ENCODE measurements around the gene RAB30. TPM values are rescaled to one million over a fixed set of nuclear protein-coding genes. Genes with fewer than 3 reads are reported as not detected.
A peak's percentile ranks its signal among the peaks of the same experiment; 100 is the strongest.
"Not testable (repeated sequence)": the region's sequence is repeated elsewhere in the genome, so short reads cannot be mapped to it uniquely, and the experiment has no call there.

The RAB30 gene
- polyA plus RNA-seq, 3 donors = 0.11 to 0.67 (median 0.54) TPM

- H3K4me2 ChIP-seq (replicated peaks; ENCODE audit: extremely low read depth, low read length, poor library complexity, severe bottlenecking) = no peak overlapping the region
- H3K27ac ChIP-seq (ENCODE audit: low read depth in 1 of 2, low read length in 2 of 2) = no peak overlapping the region
- Mint-ChIP-seq H3K4me1 (no peaks in the 10 kb centered on the region), H3K36me3 (no peaks in the 10 kb centered on the region), H3K9me3 (peaks cover 0 to 6% (median 4%) of the 10 kb centered on the region in 7 donors), H3K27me3 (ENCODE audit: low read depth in 3 of 3) (peaks cover 0 to 6% (median 2%) of the 10 kb centered on the region in 3 donors), H3K27ac (peak overlapping the region in 1 of 7 donors; percentile 32), H3K4me3 (no peak overlapping the region)
- no peaks in the 10 kb centered on the region for H3K9me3 ChIP-seq (replicated peaks in 1 of 2; ENCODE audit: control insufficient read depth in 1 of 2, insufficient read depth in 1 of 2, low read length in 2 of 2)
- no peak for TF ChIP-seq CTCF (IDR thresholded peaks at IDR 0.05)
- H3K36me3 ChIP-seq (replicated peaks in 1 of 2; ENCODE audit: control insufficient read depth in 1 of 2, insufficient read depth in 2 of 2, low read length in 2 of 2) = no peaks in the 10 kb centered on the region
- DNase-seq = no peak
- no peaks in the 10 kb centered on the region for H3K79me2 ChIP-seq (ENCODE audit: insufficient read depth, low read length)
- H3K4me3 ChIP-seq (replicated peaks in 1 of 3; ENCODE audit: low read depth in 2 of 3, low read length in 3 of 3) = no peak overlapping the region
- no peak overlapping the region for H2AFZ ChIP-seq (ENCODE audit: insufficient read depth, low read depth, low read length, poor library complexity, severe bottlenecking)
- no peaks in the 10 kb centered on the region for H3K4me1 ChIP-seq (ENCODE audit: control insufficient read depth in 1 of 2, insufficient read depth in 2 of 2, low read length in 2 of 2)
- no peaks in the 10 kb centered on the region for H4K20me1 ChIP-seq (ENCODE audit: insufficient read depth, low read length)
- 100% methylated on average over 1 of the region's 2 CpGs for WGBS (ENCODE audit: insufficient coverage)
- H3K9ac ChIP-seq (ENCODE audit: insufficient read depth, low read length, poor library complexity, severe bottlenecking) = no peak overlapping the region
- no peaks in the 10 kb centered on the region for H3K27me3 ChIP-seq (ENCODE audit: control insufficient read depth in 2 of 2, insufficient read depth in 2 of 2, low read length in 2 of 2)
- intact Hi-C loops (cut with micrococcal nuclease) = no loop called here
Observed at GRCh38 chr11:82960779-82961143, 110.9 kb downstream of the RAB30 start.

- no peaks in the 10 kb centered on the region for H3K9me3 ChIP-seq (replicated peaks in 1 of 2; ENCODE audit: control insufficient read depth in 1 of 2, insufficient read depth in 1 of 2, low read length in 2 of 2)
- H3K27ac ChIP-seq (ENCODE audit: low read depth in 1 of 2, low read length in 2 of 2) = no peak overlapping the region
- Mint-ChIP-seq H3K4me3 (no peak overlapping the region), H3K27ac (no peak overlapping the region), H3K36me3 (no peaks in the 10 kb centered on the region), H3K9me3 (peaks cover 0 to 10% (median 4%) of the 10 kb centered on the region in 7 donors), H3K4me1 (no peaks in the 10 kb centered on the region), H3K27me3 (ENCODE audit: low read depth in 3 of 3) (peaks cover 0 to 4% (median 4%) of the 10 kb centered on the region in 3 donors)
- no peak overlapping the region for H3K9ac ChIP-seq (ENCODE audit: insufficient read depth, low read length, poor library complexity, severe bottlenecking)
- no peak for DNase-seq
- H4K20me1 ChIP-seq (ENCODE audit: insufficient read depth, low read length) = no peaks in the 10 kb centered on the region
- WGBS (ENCODE audit: insufficient coverage) = no CpG with 5 or more reads among the region's 5 CpGs
- no peak for TF ChIP-seq CTCF (IDR thresholded peaks at IDR 0.05)
- no peak overlapping the region for H3K4me3 ChIP-seq (replicated peaks in 1 of 3; ENCODE audit: low read depth in 2 of 3, low read length in 3 of 3)
- no peak overlapping the region for H2AFZ ChIP-seq (ENCODE audit: insufficient read depth, low read depth, low read length, poor library complexity, severe bottlenecking)
- intact Hi-C loops (cut with micrococcal nuclease) = no loop called here
- no peaks in the 10 kb centered on the region for H3K27me3 ChIP-seq (ENCODE audit: control insufficient read depth in 2 of 2, insufficient read depth in 2 of 2, low read length in 2 of 2)
- H3K4me1 ChIP-seq (ENCODE audit: control insufficient read depth in 1 of 2, insufficient read depth in 2 of 2, low read length in 2 of 2) = no peaks in the 10 kb centered on the region
- H3K4me2 ChIP-seq (replicated peaks; ENCODE audit: extremely low read depth, low read length, poor library complexity, severe bottlenecking) = no peak overlapping the region
- no peaks in the 10 kb centered on the region for H3K36me3 ChIP-seq (replicated peaks in 1 of 2; ENCODE audit: control insufficient read depth in 1 of 2, insufficient read depth in 2 of 2, low read length in 2 of 2)
- H3K79me2 ChIP-seq (ENCODE audit: insufficient read depth, low read length) = no peaks in the 10 kb centered on the region
Observed at GRCh38 chr11:82959987-82960778, 111.5 kb downstream of the RAB30 start.

- H3K4me1 ChIP-seq (ENCODE audit: control insufficient read depth in 1 of 2, insufficient read depth in 2 of 2, low read length in 2 of 2); H3K4me1 Mint-ChIP-seq; DNase-seq; intact Hi-C loops (cut with micrococcal nuclease); H3K4me3 ChIP-seq (replicated peaks in 1 of 3; ENCODE audit: low read depth in 2 of 3, low read length in 3 of 3); H3K9ac ChIP-seq (ENCODE audit: insufficient read depth, low read length, poor library complexity, severe bottlenecking); H3K27ac ChIP-seq (ENCODE audit: low read depth in 1 of 2, low read length in 2 of 2); H3K27me3 ChIP-seq (ENCODE audit: control insufficient read depth in 2 of 2, insufficient read depth in 2 of 2, low read length in 2 of 2); H3K4me3 Mint-ChIP-seq; H3K9me3 ChIP-seq (replicated peaks in 1 of 2; ENCODE audit: control insufficient read depth in 1 of 2, insufficient read depth in 1 of 2, low read length in 2 of 2); H3K36me3 ChIP-seq (replicated peaks in 1 of 2; ENCODE audit: control insufficient read depth in 1 of 2, insufficient read depth in 2 of 2, low read length in 2 of 2); H3K27me3 Mint-ChIP-seq (ENCODE audit: low read depth in 3 of 3); H3K36me3 Mint-ChIP-seq; H2AFZ ChIP-seq (ENCODE audit: insufficient read depth, low read depth, low read length, poor library complexity, severe bottlenecking); H3K4me2 ChIP-seq (replicated peaks; ENCODE audit: extremely low read depth, low read length, poor library complexity, severe bottlenecking); H3K79me2 ChIP-seq (ENCODE audit: insufficient read depth, low read length); H4K20me1 ChIP-seq (ENCODE audit: insufficient read depth, low read length): not testable (repeated sequence)
- Mint-ChIP-seq H3K27ac (peak overlapping the region in 1 of 7 donors; percentile 5), H3K9me3 (peaks cover 2 to 17% (median 10%) of the 10 kb centered on the region in 7 donors)
- 93% methylated on average over 6 of the region's 9 CpGs for WGBS (ENCODE audit: insufficient coverage)
Observed at GRCh38 chr11:82955736-82956453, 115.8 kb downstream of the RAB30 start.

All from CD14-positive monocyte (primary cell).